Mucosa of descending colon (tissue), 3 donors: ENCODE data around the gene EIF2AK3. TPM values are rescaled to one million over a fixed set of nuclear protein-coding genes. Genes with fewer than 3 reads are reported as not detected.
A peak's percentile ranks its signal among the peaks of the same experiment; 100 is the strongest.

Experiments
- ATAC-seq: fragments of 200-7000 bp; cut with Tn5 transposase; one replicate; pipeline ENCODE4 v1.9.1; 2020; ENCODE audit warnings: mild to moderate bottlenecking, moderate library complexity
- DNase-seq, 3 donors: peaks; one replicate each; pipeline ENCODE4 v3.0.0-alpha.2; 2020
- H3K36me3 ChIP-seq: fragments of 200-600 bp; one replicate; pipeline ENCODE4 v1.8.0; 2021; ENCODE audit warnings: low read depth, mild to moderate bottlenecking
- H3K4me1 ChIP-seq: fragments of 200-600 bp; one replicate; pipeline ENCODE4 v1.8.0; 2021; ENCODE audit warnings: low read depth, mild to moderate bottlenecking
- H3K4me3 ChIP-seq: fragments of 200-600 bp; one replicate; pipeline ENCODE4 v1.8.0; 2021; ENCODE audit warnings: mild to moderate bottlenecking
- H3K9me3 ChIP-seq: fragments of 200-600 bp; one replicate; pipeline ENCODE4 v1.8.0; 2021; ENCODE audit warnings: mild to moderate bottlenecking
- CTCF ChIP-seq: fragments of 200-600 bp; IDR thresholded peaks from one replicate; pipeline ENCODE4 v1.8.0; 2022; ENCODE audit warnings: antibody characterized with exemption, mild to moderate bottlenecking
- intact Hi-C, 2 donors: fragments of 100-400 bp; cut with DNase I in 1 of 2; cut with micrococcal nuclease in 1 of 2; formaldehyde crosslinking; loops; one replicate each; pipeline versions ENCODE4 v1.11.0 to v1.11.1; 2022; cut with DNase I, micrococcal nuclease
- total RNA-seq, 3 donors: library from RNA; stranded (reverse); fragmentation: NEBNext Ultra II Directional in 2 of 3; extraction: Animal tissue kit (Norgen Biotek cat#: 25700) in 2 of 3; gene quantifications; one replicate each; pipeline versions ENCODE4 v1.2.1 to v1.2.4, GENCODE V29; 2021 to 2023
- donor health status: DM: no; HTN: no; CAD: no; lungs with moderate emphysema.
- donor health status: DM: no; HTN: no; CAD: no.
- donor health status: DM: no; HTN: yes; CAD: no.

Gene EIF2AK3
- total RNA-seq, 3 donors from 2014 or later, result 20.4 to 31.6 (median 30.4) TPM

- Histone ChIP-seq H3K9me3 (no peaks in the 10 kb centered on the region), H3K4me1 (peaks cover 8% of the 10 kb centered on the region), H3K4me3 (no peak overlapping the region), H3K36me3 (no peaks in the 10 kb centered on the region)
- no peak for TF ChIP-seq CTCF
- DNase-seq, result no peak
- intact Hi-C loops, result no loop called here
- no peak for ATAC-seq
Observed at GRCh38 chr2:88622307-88622706, 5.0 kb downstream of the EIF2AK3 start.

- DNase-seq (no peak), ATAC-seq (peak; percentile 67)
- intact Hi-C loops, result no loop called here
- peaks cover 8% of the 10 kb centered on the region for H3K4me1 ChIP-seq
- no peak overlapping the region for H3K4me3 ChIP-seq
- no peak for TF ChIP-seq CTCF
- no peaks in the 10 kb centered on the region for H3K9me3 ChIP-seq
- no peaks in the 10 kb centered on the region for H3K36me3 ChIP-seq
Observed at GRCh38 chr2:88621432-88621831, 5.8 kb downstream of the EIF2AK3 start.

DNA sequence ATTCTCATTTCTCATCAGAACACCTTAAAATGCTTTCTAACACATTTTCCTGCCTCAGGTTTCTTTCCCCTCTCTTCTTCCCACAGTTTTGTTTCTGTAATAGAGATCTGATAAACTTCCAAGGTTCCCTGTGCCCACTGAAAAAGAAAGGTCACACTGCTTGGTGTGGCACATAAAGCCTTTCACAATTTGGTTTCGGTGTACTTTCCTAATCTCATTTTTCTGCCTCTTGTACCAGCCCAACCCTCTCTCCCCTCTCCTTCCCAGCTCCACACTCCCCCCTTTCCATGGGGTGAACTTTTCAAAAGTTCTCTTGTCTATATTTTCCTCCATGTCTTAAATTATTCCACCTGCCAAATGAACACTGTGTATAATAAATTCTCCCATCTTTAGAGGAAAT is 7.2 kb downstream of the EIF2AK3 start:
- DNase-seq (no peak), ATAC-seq (no peak)
- Histone ChIP-seq H3K9me3 (no peaks in the 10 kb centered on the region), H3K36me3 (no peaks in the 10 kb centered on the region), H3K4me3 (no peak overlapping the region), H3K4me1 (peaks cover 8% of the 10 kb centered on the region)
- TF ChIP-seq CTCF, result no peak
- intact Hi-C loops, result no loop called here

GRCh38 chr2:88615822-88616221 is 11.4 kb downstream of the EIF2AK3 start:
- ATAC-seq, result peak; percentile 20

GRCh38 chr2:88614497-88615157 is 12.6 kb downstream of the EIF2AK3 start:
- no peak for TF ChIP-seq CTCF
- ATAC-seq, result no peak
- no peak for DNase-seq
- no peak overlapping the region for H3K4me3 ChIP-seq
- no peaks in the 10 kb centered on the region for H3K36me3 ChIP-seq
- intact Hi-C loops, result no loop called here
- no peaks in the 10 kb centered on the region for H3K4me1 ChIP-seq
- no peaks in the 10 kb centered on the region for H3K9me3 ChIP-seq

More at GRCh38 chr2:88615822-88616221, 11.4 kb downstream of the EIF2AK3 start:
- no peak for DNase-seq
- TF ChIP-seq CTCF, result no peak
- intact Hi-C loops, result no loop called here
- H3K9me3 ChIP-seq, result no peaks in the 10 kb centered on the region
- peaks cover 2% of the 10 kb centered on the region for H3K4me1 ChIP-seq
- no peaks in the 10 kb centered on the region for H3K36me3 ChIP-seq
- H3K4me3 ChIP-seq, result no peak overlapping the region

GRCh38 chr2:88613921-88614320 is 13.3 kb downstream of the EIF2AK3 start:
- TF ChIP-seq CTCF, result no peak
- ATAC-seq (no peak), DNase-seq (no peak)
- intact Hi-C loops, result no loop called here
- Histone ChIP-seq H3K9me3 (no peaks in the 10 kb centered on the region), H3K4me1 (no peaks in the 10 kb centered on the region), H3K4me3 (no peak overlapping the region), H3K36me3 (no peaks in the 10 kb centered on the region)
